HUES6 (cell line): ENCODE data around the gene DSCAM.

Experiments
- H3K27ac ChIP-seq: 2 replicates; pipeline ENCODE4 v1.7.0; 2013; ENCODE audit warnings: low read depth, mild to moderate bottlenecking, low read length, inconsistent platforms
- H3K27me3 ChIP-seq: 2 replicates; pipeline ENCODE4 v1.6.1; 2013; ENCODE audit warnings: low read length; ENCODE audit not compliant: control insufficient read depth, insufficient read depth
- H3K36me3 ChIP-seq: 2 replicates; pipeline ENCODE4 v1.6.1; 2013; ENCODE audit warnings: low read length; ENCODE audit not compliant: control insufficient read depth, insufficient read depth
- H3K4me1 ChIP-seq: 2 replicates; pipeline ENCODE4 v1.6.1; 2013; ENCODE audit warnings: low read length; ENCODE audit not compliant: control insufficient read depth, insufficient read depth
- H3K4me3 ChIP-seq: 2 replicates; pipeline ENCODE4 v1.5.1; 2013; ENCODE audit warnings: low read depth, low read length
- H3K9ac ChIP-seq: one replicate; pipeline ENCODE4 v1.6.1; 2013; ENCODE audit warnings: mild to moderate bottlenecking, low read length
- H3K9me3 ChIP-seq: 2 replicates; pipeline ENCODE4 v1.6.1; 2013; ENCODE audit warnings: low read depth, low read length; ENCODE audit not compliant: control insufficient read depth, insufficient read depth

Gene DSCAM

GRCh38 chr21:40386294-40386911 lies 460.6 kb downstream of the DSCAM start:
- Histone ChIP-seq H3K9ac (no peak overlapping the region), H3K4me3 (no peak overlapping the region), H3K36me3 (no peaks in the 10 kb centered on the region), H3K27me3 (no peaks in the 10 kb centered on the region), H3K9me3 (no peaks in the 10 kb centered on the region), H3K4me1 (0 out of 2 replicates have a peak, but pooled peaks cover 2% of the 10 kb centered on the region), H3K27ac (no peak overlapping the region)

GRCh38 chr21:40385883-40386282 lies 461.1 kb downstream of the DSCAM start:
- Histone ChIP-seq H3K36me3 (no peaks in the 10 kb centered on the region), H3K27me3 (no peaks in the 10 kb centered on the region), H3K4me1 (0 out of 2 replicates have a peak, but pooled peaks cover 2% of the 10 kb centered on the region), H3K27ac (no peak overlapping the region), H3K9ac (no peak overlapping the region), H3K9me3 (no peaks in the 10 kb centered on the region), H3K4me3 (no peak overlapping the region)

- H3K4me1 ChIP-seq = 0 out of 2 replicates have a peak, but pooled peaks cover 2% of the 10 kb centered on the region
- no peaks in the 10 kb centered on the region for H3K36me3 ChIP-seq
- H3K9ac ChIP-seq = no peak overlapping the region
- no peak overlapping the region for H3K27ac ChIP-seq
- no peaks in the 10 kb centered on the region for H3K27me3 ChIP-seq
- no peaks in the 10 kb centered on the region for H3K9me3 ChIP-seq
- no peak overlapping the region for H3K4me3 ChIP-seq
Measured at GRCh38 chr21:40383951-40384350, 463.0 kb downstream of the DSCAM start.

GRCh38 chr21:40381111-40381510 lies 465.8 kb downstream of the DSCAM start:
- 0 out of 2 replicates have a peak, but pooled peaks cover 2% of the 10 kb centered on the region for H3K4me1 ChIP-seq
- H3K4me3 ChIP-seq = no peak overlapping the region
- H3K27me3 ChIP-seq = no peaks in the 10 kb centered on the region
- no peak overlapping the region for H3K9ac ChIP-seq
- no peaks in the 10 kb centered on the region for H3K36me3 ChIP-seq
- no peak overlapping the region for H3K27ac ChIP-seq
- no peaks in the 10 kb centered on the region for H3K9me3 ChIP-seq

- Histone ChIP-seq H3K27me3 (no peaks in the 10 kb centered on the region), H3K9ac (no peak overlapping the region), H3K4me3 (no peak overlapping the region), H3K36me3 (no peaks in the 10 kb centered on the region), H3K27ac (no peak overlapping the region), H3K9me3 (no peaks in the 10 kb centered on the region), H3K4me1 (no peaks in the 10 kb centered on the region)
Measured at GRCh38 chr21:40379881-40380810, 466.8 kb downstream of the DSCAM start.

DNA sequence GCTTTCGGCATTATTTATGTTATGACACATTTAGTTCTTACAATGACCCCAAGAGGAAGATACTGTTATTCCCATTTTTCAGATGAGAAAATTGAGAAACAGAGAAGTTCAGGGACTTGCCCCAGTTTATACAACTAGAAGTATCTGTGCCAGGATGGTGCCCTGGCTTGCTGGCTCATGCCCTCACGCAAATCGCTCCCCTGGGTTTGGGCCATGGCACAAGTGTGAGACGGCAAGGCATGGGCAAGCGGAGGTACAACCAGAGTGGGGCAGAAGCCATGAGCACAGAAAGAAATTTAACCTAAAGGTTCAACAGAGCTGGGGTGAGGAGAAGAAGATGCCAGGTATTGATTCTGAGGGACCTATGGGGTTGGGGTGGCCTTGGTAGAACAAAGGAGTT lies 469.8 kb downstream of the DSCAM start:
- H3K9ac ChIP-seq = no peak overlapping the region
- H3K4me3 ChIP-seq = no peak overlapping the region

DNA sequence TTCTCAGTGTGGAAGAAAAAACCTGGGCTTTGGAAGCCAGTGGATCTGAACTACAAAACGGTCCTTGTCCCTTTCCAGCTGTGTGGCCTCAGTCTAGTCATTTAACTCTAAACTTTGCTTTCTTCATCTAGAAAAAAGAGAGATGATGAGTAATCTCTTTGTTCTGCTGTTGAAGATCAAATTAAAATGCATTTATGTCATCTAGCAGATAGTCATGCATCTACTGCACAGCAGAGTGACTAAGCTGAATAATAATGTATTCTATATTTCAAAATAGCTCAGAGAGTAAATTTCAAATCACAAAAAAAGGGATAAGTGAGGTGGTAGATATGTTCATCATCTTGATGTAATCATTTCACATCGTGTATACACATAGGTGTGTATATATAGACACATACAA lies 473.2 kb downstream of the DSCAM start:
- Histone ChIP-seq H3K27ac (no peak overlapping the region), H3K36me3 (no peaks in the 10 kb centered on the region), H3K4me3 (no peak overlapping the region), H3K4me1 (no peaks in the 10 kb centered on the region), H3K9me3 (0 out of 2 replicates have a peak, but pooled peaks cover 5% of the 10 kb centered on the region), H3K9ac (no peak overlapping the region), H3K27me3 (no peaks in the 10 kb centered on the region)

More for the DNA sequence above, 469.8 kb downstream of the DSCAM start:
- Histone ChIP-seq H3K36me3 (no peaks in the 10 kb centered on the region), H3K27ac (no peak overlapping the region), H3K27me3 (no peaks in the 10 kb centered on the region), H3K9me3 (0 out of 2 replicates have a peak, but pooled peaks cover 5% of the 10 kb centered on the region), H3K4me1 (no peaks in the 10 kb centered on the region)

DNA sequence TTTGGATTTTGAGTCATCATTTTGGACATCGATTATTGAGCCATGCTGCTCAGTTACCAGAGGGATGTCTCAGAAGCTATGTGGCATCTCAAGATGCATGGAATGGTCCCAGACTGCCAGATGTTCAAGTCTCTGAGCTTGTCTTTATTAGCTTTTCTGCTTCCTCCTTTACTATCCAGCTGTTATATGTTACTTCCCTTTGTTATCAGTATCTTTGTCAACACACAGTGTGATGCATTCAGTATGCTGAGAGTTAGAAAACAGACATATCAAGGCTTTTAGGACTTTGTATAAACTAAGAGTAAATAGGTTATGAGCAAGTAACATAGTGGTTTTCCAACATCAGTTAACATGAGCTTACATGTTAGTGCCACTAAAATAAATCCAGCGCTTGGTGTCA lies 474.5 kb downstream of the DSCAM start:
- Histone ChIP-seq H3K4me3 (no peak overlapping the region), H3K27me3 (no peaks in the 10 kb centered on the region)

DNA sequence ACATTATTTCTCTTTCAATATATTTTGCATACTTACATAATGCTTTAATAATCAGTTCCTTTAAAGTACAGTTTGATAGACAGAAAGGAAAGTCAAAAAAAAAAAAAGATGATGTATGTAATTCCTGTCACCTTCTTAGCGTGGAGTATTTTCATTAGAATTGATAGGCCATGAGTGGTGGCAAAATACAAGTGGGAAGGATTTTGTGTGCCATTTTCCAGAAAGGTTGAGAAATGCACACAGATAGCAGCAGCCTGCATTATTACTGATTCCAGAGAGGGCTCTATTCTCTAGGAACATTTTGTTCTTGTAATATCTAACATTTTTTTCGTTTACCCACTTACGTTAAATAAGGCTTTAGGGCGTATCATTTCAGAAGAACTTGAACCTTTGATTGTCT lies 475.6 kb downstream of the DSCAM start:
- no peak overlapping the region for H3K9ac ChIP-seq
- H3K27me3 ChIP-seq = no peaks in the 10 kb centered on the region
- H3K4me3 ChIP-seq = no peak overlapping the region
- H3K27ac ChIP-seq = no peak overlapping the region
- no peaks in the 10 kb centered on the region for H3K4me1 ChIP-seq
- no peaks in the 10 kb centered on the region for H3K36me3 ChIP-seq
- 0 out of 2 replicates have a peak, but pooled peaks cover 5% of the 10 kb centered on the region for H3K9me3 ChIP-seq

More for the DNA sequence above, 474.5 kb downstream of the DSCAM start:
- H3K9me3 ChIP-seq = 0 out of 2 replicates have a peak, but pooled peaks cover 5% of the 10 kb centered on the region
- no peaks in the 10 kb centered on the region for H3K36me3 ChIP-seq
- no peak overlapping the region for H3K9ac ChIP-seq
- H3K4me1 ChIP-seq = no peaks in the 10 kb centered on the region
- H3K27ac ChIP-seq = no peak overlapping the region

GRCh38 chr21:40356644-40357043 lies 490.3 kb downstream of the DSCAM start:
- Histone ChIP-seq H3K36me3 (no peaks in the 10 kb centered on the region), H3K9me3 (no peaks in the 10 kb centered on the region), H3K4me1 (no peaks in the 10 kb centered on the region), H3K9ac (no peak overlapping the region), H3K27ac (no peak overlapping the region), H3K4me3 (no peak overlapping the region), H3K27me3 (no peaks in the 10 kb centered on the region)

GRCh38 chr21:40355076-40355475 lies 491.9 kb downstream of the DSCAM start:
- H3K4me3 ChIP-seq = no peak overlapping the region
- no peak overlapping the region for H3K27ac ChIP-seq
- no peaks in the 10 kb centered on the region for H3K27me3 ChIP-seq
- H3K4me1 ChIP-seq = no peaks in the 10 kb centered on the region
- H3K9me3 ChIP-seq = no peaks in the 10 kb centered on the region
- H3K36me3 ChIP-seq = no peaks in the 10 kb centered on the region
- H3K9ac ChIP-seq = no peak overlapping the region
